GM23248 (cell line): ENCODE results near the gene FKBP1A.

ENCODE experiments used
- EZH2 ChIP-seq: fragments of 200-600 bp; sonication (generic); IDR thresholded peaks from 2 replicates; pipeline ENCODE4 v1.6.1; 2018; ENCODE audit warnings: antibody characterized with exemption, mild to moderate bottlenecking; ENCODE audit not compliant: insufficient read depth, poor library complexity, severe bottlenecking
- EZH2phosphoT487 ChIP-seq: fragments of 200-600 bp; sonication (generic); IDR thresholded peaks from 2 replicates; pipeline ENCODE4 v1.6.1; 2018; ENCODE audit warnings: antibody characterized with exemption, moderate library complexity, mild to moderate bottlenecking, low read depth; ENCODE audit not compliant: insufficient read depth

GRCh38 chr20:1394686-1395085 is 1.8 kb upstream of the FKBP1A start:
- TF ChIP-seq EZH2phosphoT487, result no peak
- TF ChIP-seq EZH2, result no peak
